NB4 (cell line): ENCODE measurements around the gene SYCN.

Experiments
- POLR2A ChIP-seq: IDR thresholded peaks from 2 replicates; pipeline ENCODE4 v1.6.1; 2011; ENCODE audit warnings: mild to moderate bottlenecking; ENCODE audit not compliant: insufficient read length; ENCODE audit errors: extremely low read depth
- TF ChIP-seq, protein P1 (sequence below): IDR thresholded peaks from one replicate; pipeline ENCODE4 v1.5.1; 2012; ENCODE audit warnings: low read depth, low read length
- TF ChIP-seq, protein P2 (sequence below): IDR thresholded peaks from 2 replicates; pipeline ENCODE4 v1.6.1; 2011; ENCODE audit warnings: low read depth, low read length

DNA sequence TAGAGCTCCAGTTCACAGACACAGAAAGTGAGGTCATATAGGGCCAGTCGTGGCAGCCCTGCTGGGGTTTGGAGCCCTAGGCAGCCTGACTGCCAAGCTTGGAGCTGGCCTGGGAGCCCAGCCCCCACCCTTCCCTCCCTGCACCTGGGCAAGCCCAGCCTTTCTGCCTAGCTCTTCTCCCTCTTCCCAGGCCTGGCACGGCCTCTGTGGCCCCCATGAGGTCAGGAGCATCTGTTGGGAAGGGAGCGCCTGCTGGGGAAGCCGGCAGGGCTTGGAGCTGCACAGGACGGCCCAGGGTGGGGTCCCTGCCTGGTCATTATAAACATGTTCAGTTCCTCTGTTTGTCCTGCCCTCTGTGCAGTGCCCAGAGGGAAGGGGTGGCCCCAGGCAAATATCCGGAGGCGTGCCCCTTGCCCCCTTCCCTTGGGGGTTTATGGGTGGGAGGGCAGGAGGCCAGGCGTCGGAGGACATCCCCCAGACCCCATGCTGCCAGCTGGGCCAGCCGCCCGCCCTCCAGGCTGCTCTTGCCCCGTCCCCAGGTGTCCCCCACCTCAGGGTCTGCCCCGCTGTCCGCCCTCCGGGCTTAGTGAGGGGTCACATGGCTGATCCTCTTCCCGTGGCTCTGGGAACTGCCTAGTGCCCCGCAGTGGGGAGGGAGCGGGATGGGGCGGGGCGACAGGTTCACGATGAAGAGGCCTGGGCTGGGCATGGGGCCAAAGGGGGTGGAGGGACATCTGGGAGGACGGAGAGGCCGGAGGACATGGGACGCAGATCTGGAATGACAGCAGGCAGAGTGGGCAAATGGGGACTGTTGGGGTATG lies 37.3 kb downstream of the SYCN start:
- TF ChIP-seq, protein P1, sequence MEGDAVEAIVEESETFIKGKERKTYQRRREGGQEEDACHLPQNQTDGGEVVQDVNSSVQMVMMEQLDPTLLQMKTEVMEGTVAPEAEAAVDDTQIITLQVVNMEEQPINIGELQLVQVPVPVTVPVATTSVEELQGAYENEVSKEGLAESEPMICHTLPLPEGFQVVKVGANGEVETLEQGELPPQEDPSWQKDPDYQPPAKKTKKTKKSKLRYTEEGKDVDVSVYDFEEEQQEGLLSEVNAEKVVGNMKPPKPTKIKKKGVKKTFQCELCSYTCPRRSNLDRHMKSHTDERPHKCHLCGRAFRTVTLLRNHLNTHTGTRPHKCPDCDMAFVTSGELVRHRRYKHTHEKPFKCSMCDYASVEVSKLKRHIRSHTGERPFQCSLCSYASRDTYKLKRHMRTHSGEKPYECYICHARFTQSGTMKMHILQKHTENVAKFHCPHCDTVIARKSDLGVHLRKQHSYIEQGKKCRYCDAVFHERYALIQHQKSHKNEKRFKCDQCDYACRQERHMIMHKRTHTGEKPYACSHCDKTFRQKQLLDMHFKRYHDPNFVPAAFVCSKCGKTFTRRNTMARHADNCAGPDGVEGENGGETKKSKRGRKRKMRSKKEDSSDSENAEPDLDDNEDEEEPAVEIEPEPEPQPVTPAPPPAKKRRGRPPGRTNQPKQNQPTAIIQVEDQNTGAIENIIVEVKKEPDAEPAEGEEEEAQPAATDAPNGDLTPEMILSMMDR: no peak
- TF ChIP-seq, protein P2, sequence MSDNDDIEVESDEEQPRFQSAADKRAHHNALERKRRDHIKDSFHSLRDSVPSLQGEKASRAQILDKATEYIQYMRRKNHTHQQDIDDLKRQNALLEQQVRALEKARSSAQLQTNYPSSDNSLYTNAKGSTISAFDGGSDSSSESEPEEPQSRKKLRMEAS: no peak
- TF ChIP-seq POLR2A: no peak
